K562 (cell line): ENCODE measurements around the gene ITM2A. TPM values are rescaled to one million over a fixed set of nuclear protein-coding genes. Genes with fewer than 3 reads are reported as not detected.

ENCODE experiments used
- ATF1 ChIP-seq, 2 experiments: fragments of 450-650 bp in 1 of 2; IDR thresholded peaks; 2 replicates each; pipeline ENCODE4 v1.6.1; 2016; ENCODE audit warnings: missing compliant biosample characterization in 1 of 2, missing genetic modification characterization in 1 of 2
- ATF3 ChIP-seq, 2 experiments: fragments of 450-650 bp in 1 of 2; sonication (generic) in 1 of 2; formaldehyde crosslinking in 1 of 2; IDR thresholded peaks in 1 of 2; conservative IDR thresholded peaks in 1 of 2; 2 replicates each; pipeline versions ENCODE4 v1.6.1 to v1.8.1; 2016 to 2023; ENCODE audit warnings: mild to moderate bottlenecking in 2 of 2, moderate library complexity in 2 of 2, inconsistent platforms in 1 of 2, missing genetic modification reagents in 1 of 2
- ATF6 ChIP-seq: sonication (generic); formaldehyde crosslinking; IDR thresholded peaks from 2 replicates; pipeline ENCODE4 v1.4.0; 2020; ENCODE audit warnings: mild to moderate bottlenecking, missing genetic modification reagents
- BCOR ChIP-seq: fragments of 450-650 bp; IDR thresholded peaks from 2 replicates; pipeline ENCODE4 v1.6.1; 2016
- ETV1 ChIP-seq: fragments of 450-650 bp; conservative IDR thresholded peaks from 2 replicates; pipeline ENCODE4 v1.6.1; 2016; ENCODE audit warnings: missing genetic modification characterization, control low read depth, low read depth, missing compliant biosample characterization
- FOXA3 ChIP-seq, 2 experiments: fragments of 450-650 bp in 1 of 2; sonication (generic) in 1 of 2; formaldehyde crosslinking; IDR thresholded peaks in 1 of 2; conservative IDR thresholded peaks in 1 of 2; 2 replicates each; pipeline versions ENCODE4 v1.4.0 to v1.8.0; 2020 to 2022; ENCODE audit warnings: mild to moderate bottlenecking in 2 of 2, missing genetic modification reagents in 1 of 2
- GATAD2B ChIP-seq: fragments of 450-650 bp; IDR thresholded peaks from 2 replicates; pipeline ENCODE4 v1.6.1; 2017; ENCODE audit warnings: mild to moderate bottlenecking, borderline replicate concordance
- HDAC3 ChIP-seq: fragments of 450-650 bp; IDR thresholded peaks from 2 replicates; pipeline ENCODE4 v1.6.1; 2018; ENCODE audit warnings: borderline replicate concordance, mild to moderate bottlenecking, moderate library complexity; ENCODE audit not compliant: partially characterized antibody
- HES1 ChIP-seq: fragments of 450-650 bp; IDR thresholded peaks from 2 replicates; pipeline ENCODE4 v1.6.1; 2016; ENCODE audit warnings: low read depth, mild to moderate bottlenecking, moderate library complexity
- MNT ChIP-seq, 2 experiments: fragments of 450-650 bp; conservative IDR thresholded peaks; 2 replicates each; pipeline ENCODE4 v1.6.1; 2017; ENCODE audit warnings: mild to moderate bottlenecking in 2 of 2, moderate library complexity in 2 of 2
- NCOA1 ChIP-seq: fragments of 450-650 bp; IDR thresholded peaks from 2 replicates; pipeline ENCODE4 v1.6.1; 2016; ENCODE audit warnings: low read depth
- PCBP2 ChIP-seq: fragments of 200-400 bp; formaldehyde crosslinking; IDR thresholded peaks from 2 replicates; pipeline ENCODE4 v1.6.1; 2018; ENCODE audit warnings: low read length, low read depth, mild to moderate bottlenecking, moderate library complexity; ENCODE audit not compliant: poor library complexity, severe bottlenecking
- PRDM10 ChIP-seq: fragments of 450-650 bp; IDR thresholded peaks from 2 replicates; pipeline ENCODE4 v1.6.1; 2018; ENCODE audit not compliant: partially characterized antibody
- SIN3B ChIP-seq: fragments of 450-650 bp; IDR thresholded peaks from 2 replicates; pipeline ENCODE4 v1.6.1; 2017; ENCODE audit warnings: low read depth, mild to moderate bottlenecking, moderate library complexity
- SMARCA4 ChIP-seq: fragments of 450-650 bp; IDR thresholded peaks from 2 replicates; pipeline ENCODE4 v1.6.1; 2016
- TAL1 ChIP-seq: fragments of 450-650 bp; IDR thresholded peaks from 2 replicates; pipeline ENCODE4 v1.6.1; 2016; ENCODE audit warnings: mild to moderate bottlenecking
- ZNF696 ChIP-seq: fragments of 250-450 bp; sonication (Bioruptor Pico); conservative IDR thresholded peaks from 2 replicates; pipeline ENCODE4 v1.4.0; 2020; ENCODE audit warnings: mild to moderate bottlenecking, moderate library complexity
- polyA plus RNA-seq, 8 experiments: library from polyadenylated mRNA; depleted of rRNA in 4 of 8; stranded (reverse) in 5 of 8; unstranded in 3 of 8; fragments of >200 nt; fragmentation: Nextera tagmentation in 2 of 8; fragmentation: Illumina TruSeq in 1 of 8; extraction: Ambion mirVana in 2 of 8; extraction: Trizol in 1 of 8; gene quantifications; 2 replicates each; pipeline versions ENCODE4 v1.2.1 to v1.2.3, GENCODE V29; 2011 to 2014; ENCODE audit warnings: inconsistent platforms in 1 of 8, missing spikeins in 1 of 8
- total RNA-seq, 7 experiments: library from RNA; depleted of rRNA in 6 of 7; stranded (reverse); fragments of >200 nt in 6 of 7; fragmentation: Illumina TruSeq in 2 of 7; extraction: Trizol in 2 of 7; gene quantifications; 2 replicates each; pipeline versions ENCODE4 v1.2.1 to v1.2.3, GENCODE V29; 2011 to 2021; ENCODE audit warnings: low replicate concordance in 1 of 7

ITM2A gene
- total and polyA plus RNA-seq, 9 of the 15 experiments (the other 6 are each of a cell fraction or from before 2014, with no cell fraction given) = 29.4 to 117 (median 57.4) TPM

- TF ChIP-seq ATF6 (no peak), NCOA1 (peak; percentile 23; the same call in 1 of the 2 replicates), FOXA3 (CRISPR knock-in tag; conservative IDR thresholded peaks at IDR 0.05 in 1 of 2, IDR thresholded peaks at IDR 0.05 in 1 of 2) (no peak), ATF3 (IDR thresholded peaks at IDR 0.05) (no peak), ATF3 (CRISPR knock-in tag; conservative IDR thresholded peaks at IDR 0.05) (no peak), PRDM10 (peak; percentile 88), BCOR (peak; percentile 17; the same call in 1 of the 2 replicates), GATAD2B (0 out of 2 replicates have a peak, but pooled peaks have one; percentile 37), PCBP2 (no peak), ZNF696 (CRISPR knock-in tag) (no peak), HES1 (0 out of 2 replicates have a peak, but pooled peaks have one; percentile 29), SIN3B (no peak), SMARCA4 (0 out of 2 replicates have a peak, but pooled peaks have one; percentile 57), ATF1 (CRISPR knock-in tag; IDR thresholded peaks at IDR 0.05) (no peak), ATF1 (tag; IDR thresholded peaks at IDR 0.05) (peak; percentile 82), TAL1 (peak; percentile 56), MNT (conservative IDR thresholded peaks at IDR 0.05) (peak in 1 of 2 experiments; percentile 38; a peak in 1 of 4 replicates), HDAC3 (peak; percentile 27), ETV1 (tag) (peak; percentile 71)
These were observed at the start of gene ITM2A (continued) for GRCh38 chrX:79366873-79367749.
